ENCODE results near the gene WWOX.

Gene WWOX

GRCh38 chr16:78551487-78552085 is 452.1 kb downstream of the WWOX start:
- no peak for DNase-seq

- no peak for DNase-seq
Measured at GRCh38 chr16:78552106-78552675, 452.7 kb downstream of the WWOX start.

GRCh38 chr16:78552716-78553115 is 453.3 kb downstream of the WWOX start:
- no peak for DNase-seq

GRCh38 chr16:78553268-78554039 is 454.0 kb downstream of the WWOX start:
- DNase-seq, result no peak

- DNase-seq, result no peak
Measured at GRCh38 chr16:78556421-78556820, 457.0 kb downstream of the WWOX start.

- no peak for DNase-seq
Measured at GRCh38 chr16:78560997-78561396, 461.5 kb downstream of the WWOX start.

- no peak for DNase-seq
Measured at GRCh38 chr16:78562111-78562510, 462.7 kb downstream of the WWOX start.

- no peak for DNase-seq
Measured at GRCh38 chr16:78562650-78563049, 463.2 kb downstream of the WWOX start.

- no peak for DNase-seq
Measured at GRCh38 chr16:78563905-78564304, 464.5 kb downstream of the WWOX start.

GRCh38 chr16:78566397-78567073 is 467.1 kb downstream of the WWOX start:
- DNase-seq, result no peak

GRCh38 chr16:78570399-78571141 is 471.1 kb downstream of the WWOX start:
- DNase-seq, result no peak

GRCh38 chr16:78571434-78571833 is 472.0 kb downstream of the WWOX start:
- DNase-seq, result no peak

GRCh38 chr16:78571898-78572358 is 472.5 kb downstream of the WWOX start:
- no peak for DNase-seq

- no peak for DNase-seq
Measured at GRCh38 chr16:78574571-78574970, 475.1 kb downstream of the WWOX start.

GRCh38 chr16:78576941-78577340 is 477.5 kb downstream of the WWOX start:
- no peak for DNase-seq

- DNase-seq, result no peak
Measured at GRCh38 chr16:78577630-78578029, 478.2 kb downstream of the WWOX start.

GRCh38 chr16:78579020-78579419 is 479.6 kb downstream of the WWOX start:
- no peak for DNase-seq

GRCh38 chr16:78583441-78583840 is 484.0 kb downstream of the WWOX start:
- DNase-seq, result no peak

- DNase-seq, result no peak
Measured at GRCh38 chr16:78584213-78584860, 484.9 kb downstream of the WWOX start.

- DNase-seq, result no peak
Measured at GRCh38 chr16:78584991-78585390, 485.5 kb downstream of the WWOX start.

- no peak for DNase-seq
Measured at GRCh38 chr16:78589331-78589730, 489.9 kb downstream of the WWOX start.

GRCh38 chr16:78591682-78592103 is 492.2 kb downstream of the WWOX start:
- no peak for DNase-seq

Data from bone marrow (tissue), 2 donors.